K562 (cell line): Measurements from ENCODE around the gene RHEBL1. TPM values are rescaled to one million over a fixed set of nuclear protein-coding genes. Genes with fewer than 3 reads are reported as not detected.

Experiments used
- ATAC-seq: fragments of 200-7000 bp; cut with Tn5 transposase; 3 replicates; pipeline ENCODE4 v1.9.1; 2020; ENCODE audit warnings: moderate library complexity
- BruUV-seq: library from RNA; stranded (reverse); fragments of 400-500 nt; replicated peaks from 2 replicates; lab custom pipeline; 2021; lab: Mats Ljungman, UMichigan
- CTCF ChIA-PET: fragments of 300-600 bp; formaldehyde crosslinking; extraction: SDS; loops from one replicate; lab custom pipeline; 2021; ENCODE audit warnings: low intra/inter-chr PET ratio; lab: Yijun Ruan, JAX
- POLR2A ChIA-PET: fragments of 300-600, 350-650 bp; sonication (Branson Sonifier 250); formaldehyde crosslinking; extraction: SDS; loops from one replicate; lab custom pipeline; 2021; ENCODE audit warnings: antibody characterized with exemption, inconsistent platforms; lab: Yijun Ruan, JAX
- DNase-seq, 4 experiments: peaks; one replicate each; pipeline versions ENCODE4 v3.0.0 to v3.0.0-alpha.2; 2011 to 2018; ENCODE audit warnings: low spot score in 3 of 4, mixed read lengths in 3 of 4; ENCODE audit errors: extremely low read depth in 1 of 4
- FAIRE-seq: peaks from 2 replicates; lab custom pipeline; 2011; peaks lifted over from hg19 to GRCh38; lab: Jason Lieb, UNC
- H2AFZ ChIP-seq: 2 replicates; pipeline ENCODE4 v1.6.0; 2011; ENCODE audit warnings: low read depth, low read length, control low read depth, inconsistent platforms
- H3K27ac ChIP-seq: fragments of 200-600 bp; 3 replicates; pipeline ENCODE4 v1.8.0; 2011; ENCODE audit warnings: low read depth, mild to moderate bottlenecking, control low read depth, inconsistent platforms, low read length, moderate library complexity, mixed read lengths; ENCODE audit errors: extremely low read depth
- H3K27me3 ChIP-seq, 2 experiments: fragments of 300-600 bp in 1 of 2; 2 replicates in 1 of 2; 3 replicates in 1 of 2; pipeline versions ENCODE4 v1.6.0 to v1.8.0; 2011; ENCODE audit warnings: inconsistent platforms in 2 of 2, low read length in 2 of 2, mild to moderate bottlenecking in 1 of 2, mixed read lengths in 1 of 2, moderate library complexity in 1 of 2; ENCODE audit not compliant: control insufficient read depth in 2 of 2, insufficient read depth in 2 of 2
- H3K36me3 ChIP-seq: fragments of 300-600 bp; 3 replicates; pipeline ENCODE4 v1.8.0; 2011; ENCODE audit warnings: mild to moderate bottlenecking, low read length, inconsistent platforms; ENCODE audit not compliant: control insufficient read depth, insufficient read depth
- H3K4me1 ChIP-seq, 2 experiments: fragments of 200-600 bp in 1 of 2; replicated peaks in 1 of 2; 2 replicates in 1 of 2; 3 replicates in 1 of 2; pipeline versions ENCODE4 v1.5.1 to v1.8.0; 2011; ENCODE audit warnings: inconsistent platforms in 2 of 2, low read length in 2 of 2, mild to moderate bottlenecking in 1 of 2, mixed read lengths in 1 of 2, moderate library complexity in 1 of 2; ENCODE audit not compliant: control insufficient read depth in 2 of 2, insufficient read depth in 2 of 2
- H3K4me2 ChIP-seq: 2 replicates; pipeline ENCODE4 v1.6.1; 2011; ENCODE audit warnings: low read length, control low read depth, inconsistent platforms, mixed read lengths; ENCODE audit not compliant: insufficient read depth
- H3K4me3 ChIP-seq: fragments of 200-600 bp; sonication (generic), shearing (Covaris generic); 2 replicates; pipeline ENCODE4 v1.5.1; 2016; ENCODE audit warnings: control low read depth, inconsistent platforms
- H3K79me2 ChIP-seq: fragments of 200-600 bp; 3 replicates; pipeline ENCODE4 v1.8.0; 2011; ENCODE audit warnings: low read length, inconsistent platforms; ENCODE audit not compliant: control insufficient read depth, insufficient read depth
- H3K9ac ChIP-seq, 2 experiments: 2 replicates each; pipeline versions ENCODE4 v1.6.0 to v1.6.1; 2011; ENCODE audit warnings: low read depth in 2 of 2, low read length in 2 of 2, control low read depth in 1 of 2, inconsistent platforms in 1 of 2, mild to moderate bottlenecking in 1 of 2, mixed read lengths in 1 of 2; ENCODE audit not compliant: insufficient read depth in 1 of 2
- H3K9me1 ChIP-seq: one replicate; pipeline ENCODE4 v1.6.0; 2011; ENCODE audit warnings: inconsistent platforms, mild to moderate bottlenecking, low read length, moderate library complexity; ENCODE audit not compliant: control insufficient read depth, insufficient read depth
- H3K9me3 ChIP-seq: replicated peaks from 2 replicates; pipeline ENCODE4 v1.5.1; 2011; ENCODE audit warnings: low read depth, low read length, inconsistent platforms; ENCODE audit not compliant: control insufficient read depth, insufficient read depth
- H4K20me1 ChIP-seq: replicated peaks from 2 replicates; pipeline ENCODE4 v1.6.1; 2011; ENCODE audit warnings: low read length, inconsistent platforms, mixed read lengths; ENCODE audit not compliant: control insufficient read depth, insufficient read depth
- BRD9 ChIP-seq: fragments of 450-650 bp; IDR thresholded peaks from 2 replicates; pipeline ENCODE4 v1.6.1; 2018; ENCODE audit warnings: low read depth; ENCODE audit not compliant: partially characterized antibody
- HNRNPL ChIP-seq: fragments of 200-400 bp; formaldehyde crosslinking; IDR thresholded peaks from 2 replicates; pipeline ENCODE4 v1.6.1; 2017; ENCODE audit warnings: low read depth, mild to moderate bottlenecking, low read length
- KDM5B ChIP-seq: fragments of 200-600 bp; sonication (generic); IDR thresholded peaks from 2 replicates; pipeline ENCODE4 v1.6.1; 2012; ENCODE audit warnings: low read depth, mild to moderate bottlenecking, moderate library complexity, low read length, control low read depth, inconsistent platforms; ENCODE audit not compliant: insufficient replicate concordance
- KLF16 ChIP-seq: IDR thresholded peaks from 2 replicates; pipeline ENCODE4 v1.6.1; 2016; ENCODE audit warnings: antibody characterized with exemption
- POLR2B ChIP-seq: fragments of 450-650 bp; IDR thresholded peaks from 2 replicates; pipeline ENCODE4 v1.6.1; 2018; ENCODE audit warnings: low read depth; ENCODE audit not compliant: partially characterized antibody
- POLR2G ChIP-seq: fragments of 200-400 bp; formaldehyde crosslinking; IDR thresholded peaks from 2 replicates; pipeline ENCODE4 v1.6.1; 2017; ENCODE audit warnings: low read depth, mild to moderate bottlenecking, antibody characterized with exemption, low read length, moderate library complexity
- RBBP5 ChIP-seq: fragments of 200-600 bp; sonication (generic); IDR thresholded peaks from 2 replicates; pipeline ENCODE4 v1.6.1; 2012; ENCODE audit warnings: borderline replicate concordance, mild to moderate bottlenecking, low read length, control low read depth, inconsistent platforms; ENCODE audit not compliant: insufficient read depth, poor library complexity, severe bottlenecking
- RBM22 ChIP-seq: fragments of 200-400 bp; formaldehyde crosslinking; IDR thresholded peaks from 2 replicates; pipeline ENCODE4 v1.6.1; 2018; ENCODE audit warnings: low read length, low read depth; ENCODE audit not compliant: poor library complexity, severe bottlenecking
- RNF2 ChIP-seq: sonication (generic); IDR thresholded peaks from 2 replicates; pipeline ENCODE4 v1.6.1; 2016
- SAP30 ChIP-seq: fragments of 200-600 bp; sonication (generic); IDR thresholded peaks from 2 replicates; pipeline ENCODE4 v1.6.1; 2012; ENCODE audit warnings: borderline replicate concordance, low read depth, mild to moderate bottlenecking, moderate library complexity, low read length, control low read depth, inconsistent platforms; ENCODE audit not compliant: insufficient read depth, poor library complexity, severe bottlenecking
- SRSF9 ChIP-seq: fragments of 200-400 bp; formaldehyde crosslinking; IDR thresholded peaks from 2 replicates; pipeline ENCODE4 v1.6.1; 2017; ENCODE audit warnings: low read depth, low read length, borderline replicate concordance
- TOE1 ChIP-seq, 2 experiments: fragments of 450-650 bp in 1 of 2; sonication (generic) in 1 of 2; formaldehyde crosslinking in 1 of 2; IDR thresholded peaks; 2 replicates each; pipeline versions ENCODE4 v1.7.1 to v1.8.0; 2016 to 2022; ENCODE audit warnings: borderline replicate concordance in 2 of 2, mild to moderate bottlenecking in 2 of 2, antibody characterized with exemption in 1 of 2, inconsistent platforms in 1 of 2, low read depth in 1 of 2, missing genetic modification reagents in 1 of 2, moderate library complexity in 1 of 2
- ZFX ChIP-seq: sonication (generic); formaldehyde crosslinking; IDR thresholded peaks from 2 replicates; pipeline ENCODE4 v1.8.0; 2022; ENCODE audit warnings: mild to moderate bottlenecking, missing genetic modification reagents, moderate library complexity
- ZNF146 ChIP-seq: IDR thresholded peaks from one replicate; pipeline ENCODE4 v1.6.1; 2018; ENCODE audit warnings: missing compliant biosample characterization; ENCODE audit not compliant: unreplicated experiment
- ZNF408 ChIP-seq: fragments of 250-450 bp; sonication (Bioruptor Pico); IDR thresholded peaks from 2 replicates; pipeline ENCODE4 v1.4.0; 2020; ENCODE audit warnings: low read depth, mild to moderate bottlenecking, moderate library complexity
- WGBS: fragments of 100-300 bp; shearing (Covaris generic); methylation state at CpG from one replicate; pipeline ENCODE4 v1.1.6; 2016; ENCODE audit warnings: low coverage, mixed read lengths; ENCODE audit not compliant: insufficient coverage; ENCODE audit errors: missing lambda C conversion rate; 5-methylcytosine and 5-hydroxymethylcytosine counted together
- in situ Hi-C: fragments of 300-500 bp; cut with MboI; formaldehyde crosslinking; loops from 4 replicates; pipeline ENCODE4 v1.15.0; 2018; ENCODE audit warnings: inconsistent platforms, mixed read lengths
- intact Hi-C: fragments of 100-400 bp; cut with micrococcal nuclease; formaldehyde crosslinking; loops from 2 replicates; pipeline ENCODE4 v1.14.2; 2022
- polyA plus RNA-seq, 8 experiments: library from polyadenylated mRNA; depleted of rRNA in 4 of 8; stranded (reverse) in 5 of 8; unstranded in 3 of 8; fragments of >200 nt; fragmentation: Nextera tagmentation in 2 of 8; fragmentation: Illumina TruSeq in 1 of 8; extraction: Ambion mirVana in 2 of 8; extraction: Trizol in 1 of 8; gene quantifications; 2 replicates each; pipeline versions ENCODE4 v1.2.1 to v1.2.3, GENCODE V29; 2011 to 2014; ENCODE audit warnings: inconsistent platforms in 1 of 8, missing spikeins in 1 of 8
- total RNA-seq, 7 experiments: library from RNA; depleted of rRNA in 6 of 7; stranded (reverse); fragments of >200 nt in 6 of 7; fragmentation: Illumina TruSeq in 2 of 7; extraction: Trizol in 2 of 7; gene quantifications; 2 replicates each; pipeline versions ENCODE4 v1.2.1 to v1.2.3, GENCODE V29; 2011 to 2021; ENCODE audit warnings: low replicate concordance in 1 of 7
- TF ChIP-seq, protein P1 (sequence below): fragments of 450-650 bp; IDR thresholded peaks from 2 replicates; pipeline ENCODE4 v1.6.1; 2016; ENCODE audit warnings: low read depth, mild to moderate bottlenecking, moderate library complexity
- TF ChIP-seq, protein P2 (sequence below), 2 experiments: fragments of 250-450 bp in 1 of 2; fragments of 450-650 bp in 1 of 2; sonication (Bioruptor Pico) in 1 of 2; IDR thresholded peaks; 2 replicates each; pipeline versions ENCODE4 v1.6.1 to v1.8.0; 2016 to 2021; ENCODE audit warnings: mild to moderate bottlenecking in 2 of 2, moderate library complexity in 2 of 2, missing compliant biosample characterization in 1 of 2, missing genetic modification characterization in 1 of 2

Gene RHEBL1
- total and polyA plus RNA-seq, 9 of the 15 experiments (the other 6 are each of a cell fraction or from before 2014, with no cell fraction given), result 4.3 to 36.1 (median 8.2) TPM

DNA sequence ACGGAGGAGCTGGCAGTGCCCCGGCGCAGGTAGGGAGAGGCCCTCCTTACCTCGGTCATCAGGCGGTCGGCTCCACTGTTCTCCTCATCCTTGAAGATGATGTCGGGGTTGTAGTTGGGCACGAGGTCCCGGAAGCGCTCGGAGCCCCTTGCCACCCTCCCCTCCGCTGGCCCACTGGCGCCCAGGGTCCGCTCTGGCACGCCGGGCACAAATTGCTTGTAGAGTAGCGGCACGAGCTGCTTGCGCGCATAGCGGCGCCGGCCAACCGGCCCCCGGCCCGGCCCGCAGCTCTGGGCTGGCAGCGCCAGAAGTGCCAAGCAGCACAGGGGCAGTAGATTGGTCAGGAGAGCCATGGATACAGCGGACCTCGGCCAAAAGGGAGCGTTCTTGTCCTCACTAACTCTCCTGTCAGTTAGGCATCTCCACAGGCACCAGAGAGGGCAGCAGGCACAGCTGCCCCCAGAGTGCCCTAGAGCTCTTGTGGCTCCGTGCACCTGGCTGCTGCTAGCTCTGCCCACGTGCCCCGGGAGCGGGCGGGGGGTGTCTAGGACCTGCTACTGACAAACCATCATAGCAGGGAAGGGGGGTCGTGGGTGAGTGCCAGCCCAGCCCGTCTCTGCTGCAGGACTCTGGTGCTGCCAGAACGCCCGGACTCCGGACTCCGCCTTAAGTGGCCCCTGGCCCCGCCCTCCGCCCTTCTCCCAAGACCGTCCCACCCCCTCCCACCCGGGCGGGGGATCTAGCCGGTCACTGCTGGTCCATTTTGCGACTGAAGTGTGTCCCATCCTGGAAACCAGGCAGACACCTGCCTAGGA is 24.6 kb upstream of the RHEBL1 start, which contains the start of gene DHH:
DHH (minus strand) TSS at position 642 of the 815 bp plus-strand sequence; CDS start at position 353, 289 bp downstream.
- CTCF ChIA-PET, result no interaction called here
- in situ Hi-C loops, result no loop called here
- peaks cover 12% of the 10 kb centered on the region; the same call in 1 of the 3 replicates for H3K79me2 ChIP-seq
- no peaks in the 10 kb centered on the region for H3K27me3 ChIP-seq
- H3K4me3 ChIP-seq, result peak within 1 kb of the TSS; percentile 15; the same call in 1 of the 2 replicates
- no peaks in the 10 kb centered on the region for H3K9me3 ChIP-seq
- H3K9ac ChIP-seq, result peak within 1 kb of the TSS; percentile 65 to 85; a peak in 3 of 4 replicates
- WGBS, result 56% methylated on average over 40 of the region's 49 CpGs
- H4K20me1 ChIP-seq, result no peaks in the 10 kb centered on the region
- intact Hi-C loops, result loop anchor here (1.0 kb wide), 1 partner anchor 140 kb away; no protein-coding TSS in a partner anchor
- ATAC-seq (peak; percentile 45), FAIRE-seq (no peak), DNase-seq (peak; percentile 80 to 86 (median 82))
- POLR2A ChIA-PET, result interaction anchor here (0.6 to 6.6 kb wide), 8 partner anchors 10 to 186 kb away, joined by 3 to 103 read pairs (median 4); partner anchors contain the start of genes LMBR1L and TUBA1B
- H3K36me3 ChIP-seq, result peaks cover 25% of the 10 kb centered on the region; the same call in 1 of the 3 replicates
- peaks cover 56 to 61% of the 10 kb centered on the region in 2 experiments for H3K4me1 ChIP-seq
- peak within 1 kb of the TSS; percentile 44 for H3K4me2 ChIP-seq
- H3K27ac ChIP-seq, result peak within 1 kb of the TSS; percentile 91; the same call in 2 of the 3 replicates
- peaks cover 4% of the 10 kb centered on the region for H3K9me1 ChIP-seq
- peak within 1 kb of the TSS; percentile 92 for H2AFZ ChIP-seq
- BruUV-seq, result no TSS peak
- TF ChIP-seq RBM22 (peak; percentile 61), SAP30 (peak; percentile 19), RNF2 (no peak), POLR2G (peak; percentile 78), POLR2B (peak; percentile 0), RBBP5 (peak; percentile 29), ZFX (CRISPR knock-in tag) (peak; percentile 18; the same call in 1 of the 2 replicates), TOE1 (IDR thresholded peaks at IDR 0.05; ENCODE audit: borderline replicate concordance) (no peak), TOE1 (CRISPR knock-in tag; IDR thresholded peaks at IDR 0.05; ENCODE audit: borderline replicate concordance, low read depth) (no peak), HNRNPL (peak; percentile 65; the same call in 1 of the 2 replicates), BRD9 (no peak), KDM5B (no peak), ZNF408 (no peak), ZNF146 (no peak), KLF16 (no peak), SRSF9 (no peak)
- TF ChIP-seq, protein P1, sequence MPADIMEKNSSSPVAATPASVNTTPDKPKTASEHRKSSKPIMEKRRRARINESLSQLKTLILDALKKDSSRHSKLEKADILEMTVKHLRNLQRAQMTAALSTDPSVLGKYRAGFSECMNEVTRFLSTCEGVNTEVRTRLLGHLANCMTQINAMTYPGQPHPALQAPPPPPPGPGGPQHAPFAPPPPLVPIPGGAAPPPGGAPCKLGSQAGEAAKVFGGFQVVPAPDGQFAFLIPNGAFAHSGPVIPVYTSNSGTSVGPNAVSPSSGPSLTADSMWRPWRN, result no peak
- TF ChIP-seq, protein P2, sequence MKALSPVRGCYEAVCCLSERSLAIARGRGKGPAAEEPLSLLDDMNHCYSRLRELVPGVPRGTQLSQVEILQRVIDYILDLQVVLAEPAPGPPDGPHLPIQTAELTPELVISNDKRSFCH (CRISPR knock-in tag; IDR thresholded peaks at IDR 0.05), result no peak
- TF ChIP-seq, protein P2 (tag; IDR thresholded peaks at IDR 0.05), result no peak
